HUES6 (cell line): Measurements from ENCODE around the gene ADIG.

Experiments used
- H3K27ac ChIP-seq: 2 replicates; pipeline ENCODE4 v1.7.0; 2013; ENCODE audit warnings: low read depth, mild to moderate bottlenecking, low read length, inconsistent platforms
- H3K27me3 ChIP-seq: 2 replicates; pipeline ENCODE4 v1.6.1; 2013; ENCODE audit warnings: low read length; ENCODE audit not compliant: control insufficient read depth, insufficient read depth
- H3K36me3 ChIP-seq: 2 replicates; pipeline ENCODE4 v1.6.1; 2013; ENCODE audit warnings: low read length; ENCODE audit not compliant: control insufficient read depth, insufficient read depth
- H3K4me1 ChIP-seq: 2 replicates; pipeline ENCODE4 v1.6.1; 2013; ENCODE audit warnings: low read length; ENCODE audit not compliant: control insufficient read depth, insufficient read depth
- H3K4me3 ChIP-seq: 2 replicates; pipeline ENCODE4 v1.5.1; 2013; ENCODE audit warnings: low read depth, low read length
- H3K9ac ChIP-seq: one replicate; pipeline ENCODE4 v1.6.1; 2013; ENCODE audit warnings: mild to moderate bottlenecking, low read length
- H3K9me3 ChIP-seq: 2 replicates; pipeline ENCODE4 v1.6.1; 2013; ENCODE audit warnings: low read depth, low read length; ENCODE audit not compliant: control insufficient read depth, insufficient read depth

ADIG gene

GRCh38 chr20:38617011-38617829 lies 36.2 kb downstream of the ADIG start:
- Histone ChIP-seq H3K36me3 (peaks cover 41% of the 10 kb centered on the region; the same call in 1 of the 2 replicates), H3K4me1 (peaks cover 26% of the 10 kb centered on the region; the same call in 1 of the 2 replicates), H3K9me3 (no peaks in the 10 kb centered on the region), H3K27me3 (no peaks in the 10 kb centered on the region), H3K9ac (peak overlapping the region; percentile 46), H3K4me3 (no peak overlapping the region), H3K27ac (no peak overlapping the region)

GRCh38 chr20:38617830-38618196 lies 36.8 kb downstream of the ADIG start:
- no peak overlapping the region for H3K9ac ChIP-seq
- peaks cover 45% of the 10 kb centered on the region; the same call in 1 of the 2 replicates for H3K36me3 ChIP-seq
- H3K4me1 ChIP-seq = peaks cover 21% of the 10 kb centered on the region; the same call in 1 of the 2 replicates
- H3K27ac ChIP-seq = no peak overlapping the region
- H3K27me3 ChIP-seq = no peaks in the 10 kb centered on the region
- H3K4me3 ChIP-seq = no peak overlapping the region
- no peaks in the 10 kb centered on the region for H3K9me3 ChIP-seq

GRCh38 chr20:38620441-38620840 lies 39.4 kb downstream of the ADIG start:
- Histone ChIP-seq H3K27me3 (no peaks in the 10 kb centered on the region), H3K4me3 (no peak overlapping the region), H3K36me3 (peaks cover 45% of the 10 kb centered on the region; the same call in 1 of the 2 replicates)

GRCh38 chr20:38623061-38623460 lies 42.1 kb downstream of the ADIG start:
- H3K4me1 ChIP-seq = peaks cover 10% of the 10 kb centered on the region; the same call in 1 of the 2 replicates
- peaks cover 61% of the 10 kb centered on the region; the same call in 1 of the 2 replicates for H3K36me3 ChIP-seq
- no peak overlapping the region for H3K9ac ChIP-seq
- H3K4me3 ChIP-seq = no peak overlapping the region
- no peak overlapping the region for H3K27ac ChIP-seq
- no peaks in the 10 kb centered on the region for H3K27me3 ChIP-seq
- peaks cover 3% of the 10 kb centered on the region; the same call in 1 of the 2 replicates for H3K9me3 ChIP-seq

More at GRCh38 chr20:38620441-38620840, 39.4 kb downstream of the ADIG start:
- Histone ChIP-seq H3K9ac (no peak overlapping the region), H3K27ac (no peak overlapping the region), H3K9me3 (peaks cover 3% of the 10 kb centered on the region; the same call in 1 of the 2 replicates), H3K4me1 (peaks cover 18% of the 10 kb centered on the region; the same call in 1 of the 2 replicates)

- H3K27me3 ChIP-seq = no peaks in the 10 kb centered on the region
- H3K4me3 ChIP-seq = no peak overlapping the region
- no peak overlapping the region for H3K9ac ChIP-seq
- H3K36me3 ChIP-seq = peaks cover 58% of the 10 kb centered on the region; the same call in 1 of the 2 replicates
- H3K9me3 ChIP-seq = peaks cover 3% of the 10 kb centered on the region; the same call in 1 of the 2 replicates
- peaks cover 17% of the 10 kb centered on the region for H3K4me1 ChIP-seq
- H3K27ac ChIP-seq = no peak overlapping the region
Measured at GRCh38 chr20:38624084-38624483, 43.1 kb downstream of the ADIG start.

- Histone ChIP-seq H3K9ac (no peak overlapping the region), H3K27me3 (no peaks in the 10 kb centered on the region), H3K4me3 (no peak overlapping the region), H3K36me3 (peaks cover 68% of the 10 kb centered on the region; the same call in 1 of the 2 replicates), H3K27ac (no peak overlapping the region), H3K9me3 (peaks cover 3% of the 10 kb centered on the region; the same call in 1 of the 2 replicates), H3K4me1 (peaks cover 13% of the 10 kb centered on the region)
Measured at GRCh38 chr20:38625896-38626295, 44.9 kb downstream of the ADIG start.

GRCh38 chr20:38626921-38627659 lies 46.1 kb downstream of the ADIG start:
- Histone ChIP-seq H3K27me3 (no peaks in the 10 kb centered on the region), H3K36me3 (peaks cover 69% of the 10 kb centered on the region; the same call in 1 of the 2 replicates), H3K4me1 (peaks cover 15% of the 10 kb centered on the region), H3K4me3 (no peak overlapping the region), H3K27ac (no peak overlapping the region), H3K9me3 (peaks cover 3% of the 10 kb centered on the region; the same call in 1 of the 2 replicates), H3K9ac (no peak overlapping the region)

- Histone ChIP-seq H3K9me3 (peaks cover 3% of the 10 kb centered on the region; the same call in 1 of the 2 replicates), H3K36me3 (peaks cover 57% of the 10 kb centered on the region; the same call in 1 of the 2 replicates), H3K4me1 (peaks cover 15% of the 10 kb centered on the region), H3K4me3 (no peak overlapping the region), H3K27ac (no peak overlapping the region; the same call in 1 of the 2 replicates), H3K27me3 (no peaks in the 10 kb centered on the region), H3K9ac (no peak overlapping the region)
Measured at GRCh38 chr20:38628580-38629470, 47.8 kb downstream of the ADIG start.

GRCh38 chr20:38629979-38630378 lies 49.0 kb downstream of the ADIG start:
- no peak overlapping the region for H3K9ac ChIP-seq
- H3K4me3 ChIP-seq = no peak overlapping the region
- H3K27ac ChIP-seq = no peak overlapping the region
- H3K36me3 ChIP-seq = peaks cover 53% of the 10 kb centered on the region; the same call in 1 of the 2 replicates
- H3K4me1 ChIP-seq = peaks cover 15% of the 10 kb centered on the region
- no peaks in the 10 kb centered on the region for H3K27me3 ChIP-seq
- H3K9me3 ChIP-seq = no peaks in the 10 kb centered on the region

- no peak overlapping the region for H3K9ac ChIP-seq
- peaks cover 55% of the 10 kb centered on the region; the same call in 1 of the 2 replicates for H3K36me3 ChIP-seq
- H3K9me3 ChIP-seq = no peaks in the 10 kb centered on the region
- H3K27ac ChIP-seq = no peak overlapping the region
- H3K4me1 ChIP-seq = peaks cover 15% of the 10 kb centered on the region
- H3K4me3 ChIP-seq = no peak overlapping the region
- H3K27me3 ChIP-seq = no peaks in the 10 kb centered on the region
Measured at GRCh38 chr20:38630727-38631126, 49.7 kb downstream of the ADIG start.
